A549 (cell line): ENCODE measurements around the gene YPEL4. TPM values are rescaled to one million over a fixed set of nuclear protein-coding genes. Genes with fewer than 3 reads are reported as not detected.

Experiments
- ATAC-seq, 2 experiments: fragments of 200-7000 bp in 1 of 2; fragments of >200 bp in 1 of 2; cut with Nextera tagmentation in 1 of 2; cut with Tn5 transposase in 1 of 2; 3 replicates each; pipeline versions ENCODE4 v1.8.0 to v1.9.1; 2018 to 2020; ENCODE audit warnings: mild to moderate bottlenecking in 1 of 2, moderate library complexity in 1 of 2
- CTCF ChIA-PET: fragments of 300-600 bp; sonication (Branson Sonifier 250); formaldehyde crosslinking; extraction: SDS; loops from one replicate; lab custom pipeline; 2021; ENCODE audit warnings: antibody characterized with exemption, inconsistent platforms; lab: Yijun Ruan, JAX
- POLR2A ChIA-PET: fragments of 350-600 bp; formaldehyde crosslinking; extraction: SDS; loops from one replicate; lab custom pipeline; 2021; ENCODE audit warnings: antibody characterized with exemption, inconsistent platforms; lab: Yijun Ruan, JAX
- DNase-seq, 2 experiments: peaks; one replicate each; pipeline versions ENCODE4 v3.0.0 to v3.0.0-alpha.2; 2011 to 2016; ENCODE audit warnings: low read depth in 1 of 2, low spot score in 1 of 2
- FAIRE-seq: peaks from 2 replicates; lab custom pipeline; 2011; peaks lifted over from hg19 to GRCh38; lab: Jason Lieb, UNC
- H3K27ac ChIP-seq, 2 experiments: fragments of >200 bp; sonication (Bioruptor Twin); formaldehyde crosslinking; 3 replicates each; pipeline ENCODE4 v1.5.1; 2016 to 2017
- H3K4me1 ChIP-seq: fragments of >200 bp; sonication (Bioruptor Twin); formaldehyde crosslinking; 3 replicates; pipeline ENCODE4 v1.6.1; 2016
- H3K4me2 ChIP-seq: fragments of >200 bp; sonication (Bioruptor Twin); formaldehyde crosslinking; 3 replicates; pipeline ENCODE4 v1.6.1; 2016
- H3K4me3 ChIP-seq: fragments of >200 bp; sonication (Bioruptor Twin); formaldehyde crosslinking; 3 replicates; pipeline ENCODE4 v1.5.1; 2016
- H3K9me3 ChIP-seq: fragments of >200 bp; sonication (Bioruptor Twin); formaldehyde crosslinking; 3 replicates; pipeline ENCODE4 v1.6.1; 2016
- CTCF ChIP-seq: fragments of >200 bp; sonication (Bioruptor Twin); formaldehyde crosslinking; IDR thresholded peaks from 3 replicates; pipeline ENCODE4 v1.5.1; 2016
- EHF ChIP-seq: fragments of 250-450 bp; sonication (Bioruptor Pico); IDR thresholded peaks from 2 replicates; pipeline ENCODE4 v1.5.0; 2020; ENCODE audit warnings: mild to moderate bottlenecking
- EHMT2 ChIP-seq: fragments of 200-600 bp; sonication (generic); IDR thresholded peaks from 2 replicates; pipeline ENCODE4 v1.6.1; 2016; ENCODE audit warnings: antibody characterized with exemption, low read depth, mild to moderate bottlenecking, moderate library complexity
- ELK1 ChIP-seq: fragments of 150-350 bp; IDR thresholded peaks from 2 replicates; pipeline ENCODE4 v1.6.1; 2014; ENCODE audit warnings: low read depth, mild to moderate bottlenecking, low read length
- FOSB ChIP-seq: fragments of 250-450 bp; sonication (Bioruptor Pico); IDR thresholded peaks from 2 replicates; pipeline ENCODE4 v1.5.0; 2020; ENCODE audit warnings: mild to moderate bottlenecking, moderate library complexity
- HDAC2 ChIP-seq: fragments of 200-600 bp; sonication (generic); IDR thresholded peaks from 2 replicates; pipeline ENCODE4 v1.6.1; 2016
- HEYL ChIP-seq: fragments of 250-450 bp; sonication (Bioruptor Pico); IDR thresholded peaks from 2 replicates; pipeline ENCODE4 v1.8.0; 2021; ENCODE audit warnings: mild to moderate bottlenecking, moderate library complexity
- HOXB13 ChIP-seq: fragments of 250-450 bp; sonication (Bioruptor Pico); IDR thresholded peaks from 2 replicates; pipeline ENCODE4 v1.5.0; 2020; ENCODE audit warnings: low read depth, mild to moderate bottlenecking, moderate library complexity
- JUN ChIP-seq, 2 experiments: fragments of >200 bp; sonication (Bioruptor Twin); formaldehyde crosslinking; IDR thresholded peaks; 2 replicates in 1 of 2; 3 replicates in 1 of 2; pipeline ENCODE4 v1.6.1; 2016 to 2017
- KDM1A ChIP-seq: fragments of 200-600 bp; sonication (generic); IDR thresholded peaks from 2 replicates; pipeline ENCODE4 v1.6.1; 2016; ENCODE audit warnings: low read depth, mild to moderate bottlenecking
- MAFK ChIP-seq: fragments of 450-650 bp; IDR thresholded peaks from 2 replicates; pipeline ENCODE4 v1.6.1; 2014; ENCODE audit not compliant: partially characterized antibody
- MYC ChIP-seq: IDR thresholded peaks from 2 replicates; pipeline ENCODE4 v1.6.1; 2012; ENCODE audit warnings: mild to moderate bottlenecking, inconsistent platforms, low read length, improper control_type of control experiment, borderline replicate concordance
- NR3C1 ChIP-seq: fragments of >200 bp; sonication (Bioruptor Twin); formaldehyde crosslinking; IDR thresholded peaks from 3 replicates; pipeline ENCODE4 v1.6.1; 2017
- POLR2A ChIP-seq: IDR thresholded peaks from 2 replicates; pipeline ENCODE4 v1.6.1; 2012; ENCODE audit warnings: mild to moderate bottlenecking, low read length
- RAD21 ChIP-seq, 2 experiments: fragments of >200 bp in 1 of 2; sonication (Bioruptor Twin) in 1 of 2; formaldehyde crosslinking in 1 of 2; IDR thresholded peaks in 1 of 2; conservative IDR thresholded peaks in 1 of 2; 2 replicates in 1 of 2; 3 replicates in 1 of 2; pipeline ENCODE4 v1.6.1; 2012 to 2018; ENCODE audit warnings: inconsistent platforms in 1 of 2
- RARB ChIP-seq: fragments of 250-450 bp; sonication (Bioruptor Pico); IDR thresholded peaks from 2 replicates; pipeline ENCODE4 v1.8.0; 2021; ENCODE audit warnings: mild to moderate bottlenecking, moderate library complexity
- REST ChIP-seq: fragments of 200-600 bp; sonication (generic); IDR thresholded peaks from 2 replicates; pipeline ENCODE4 v1.6.1; 2016; ENCODE audit warnings: antibody characterized with exemption, mild to moderate bottlenecking, moderate library complexity
- RNF2 ChIP-seq: fragments of 200-600 bp; sonication (generic); IDR thresholded peaks from 2 replicates; pipeline ENCODE4 v1.6.1; 2016; ENCODE audit warnings: low read depth, mild to moderate bottlenecking, antibody characterized with exemption, moderate library complexity, borderline replicate concordance
- SMC3 ChIP-seq: fragments of >200 bp; sonication (Bioruptor Twin); formaldehyde crosslinking; IDR thresholded peaks from 3 replicates; pipeline ENCODE4 v1.6.1; 2018; ENCODE audit warnings: inconsistent platforms
- SREBF2 ChIP-seq: fragments of 450-650 bp; IDR thresholded peaks from 2 replicates; pipeline ENCODE4 v1.6.1; 2014; ENCODE audit warnings: mild to moderate bottlenecking, moderate library complexity
- ZSCAN20 ChIP-seq: fragments of 250-450 bp; sonication (Bioruptor Pico); IDR thresholded peaks from 2 replicates; pipeline ENCODE4 v1.8.0; 2022; ENCODE audit warnings: mild to moderate bottlenecking, moderate library complexity
- WGBS: methylation state at CpG from one replicate; pipeline ENCODE4 v1.1.6; 2017; ENCODE audit errors: missing lambda C conversion rate; 5-methylcytosine and 5-hydroxymethylcytosine counted together
- polyA plus RNA-seq, 4 experiments: library from polyadenylated mRNA; depleted of rRNA in 3 of 4; stranded (reverse); fragments of >200 nt; fragmentation: RNase III in 1 of 4; extraction: RNeasy Plus Mini Kit Qiagen cat#74134 plus additional on column Dnase treatment in 1 of 4; gene quantifications; 2 replicates in 3 of 4; 3 replicates in 1 of 4; pipeline ENCODE4 v1.2.3, GENCODE V29; 2011 to 2017

YPEL4 gene
- polyA plus RNA-seq, 2 of the 4 experiments (the other 2 are of a cell fraction) = 0.04 to 0.06 TPM

GRCh38 chr11:57646194-57646798, 3.4 kb downstream of the YPEL4 start:
- WGBS = 86% methylated on average over 10 of the region's 10 CpGs
- H3K4me1 ChIP-seq = peaks cover 25% of the 10 kb centered on the region
- H3K27ac ChIP-seq = no peak overlapping the region
- no peak overlapping the region for H3K4me2 ChIP-seq
- ATAC-seq = no peak
- TF ChIP-seq RARB (CRISPR knock-in tag) (no peak), JUN (IDR thresholded peaks at IDR 0.05) (0 out of 5 replicates have a peak, but pooled peaks of 1 of the 2 experiments have one; percentile 10)
- TF ChIP-seq, all 56 proteins: peak for 1
- H3K4me3 ChIP-seq = no peak overlapping the region
- no peak for FAIRE-seq
- POLR2A ChIA-PET = interaction anchor here (0.9 to 1.1 kb wide), 2 partner anchors 79 to 116 kb away, joined by 3 read pairs; partner anchors contain the start of genes TIMM10 and UBE2L6
- H3K9me3 ChIP-seq = no peaks in the 10 kb centered on the region
- DNase-seq = no peak
- CTCF ChIA-PET = interaction anchor here (0.6 to 11.7 kb wide), 6 partner anchors 9 to 301 kb away, joined by 3 to 318 read pairs (median 7); partner anchors contain the start of gene UBE2L6

GRCh38 chr11:57645689-57646085, 4.0 kb downstream of the YPEL4 start:
- DNase-seq = no peak
- no peak overlapping the region for H3K27ac ChIP-seq
- POLR2A ChIA-PET = interaction anchor here (1.1 kb wide), 1 partner anchor 78 kb away, joined by 3 read pairs; the partner anchor contains the start of gene UBE2L6
- no peak overlapping the region for H3K4me3 ChIP-seq
- no peak for ATAC-seq
- no peak for TF ChIP-seq RNF2
- no peak for TF ChIP-seq NR3C1
- TF ChIP-seq HDAC2 = no peak
- no peak for TF ChIP-seq POLR2A
- no peak for TF ChIP-seq ELK1
- TF ChIP-seq SREBF2 = no peak
- H3K9me3 ChIP-seq = no peaks in the 10 kb centered on the region
- WGBS = 59% methylated on average over 5 of the region's 5 CpGs
- no peak for FAIRE-seq
- H3K4me2 ChIP-seq = no peak overlapping the region
- H3K4me1 ChIP-seq = peaks cover 29% of the 10 kb centered on the region
- CTCF ChIA-PET = interaction anchor here (0.6 to 11.7 kb wide), 14 partner anchors 8 to 300 kb away, joined by 4 to 318 read pairs (median 8); partner anchors contain the start of genes RTN4RL2 and UBE2L6

GRCh38 chr11:57644748-57645688, 4.7 kb downstream of the YPEL4 start:
- DNase-seq = peak; percentile 76 to 85
- FAIRE-seq = no peak
- ATAC-seq = peak; percentile 60 to 76; a peak in 5 of 6 replicates
- Histone ChIP-seq H3K4me2 (0 out of 3 replicates have a peak overlapping the region, but pooled peaks have one; percentile 12), H3K4me3 (no peak overlapping the region), H3K4me1 (peaks cover 32% of the 10 kb centered on the region), H3K27ac (no peak overlapping the region), H3K9me3 (no peaks in the 10 kb centered on the region)
- TF ChIP-seq CTCF = peak; percentile 88
- no peak for TF ChIP-seq MYC
- no peak for TF ChIP-seq EHF
- TF ChIP-seq SMC3 = peak; percentile 61
- TF ChIP-seq ZSCAN20 (CRISPR knock-in tag) = no peak
- no peak for TF ChIP-seq FOSB (CRISPR knock-in tag)
- no peak for TF ChIP-seq MAFK
- no peak for TF ChIP-seq EHMT2
- TF ChIP-seq KDM1A = no peak
- TF ChIP-seq HOXB13 (CRISPR knock-in tag) = no peak
- TF ChIP-seq HEYL (CRISPR knock-in tag) = no peak
- peak; percentile 74 to 76 for TF ChIP-seq RAD21 (conservative IDR thresholded peaks at IDR 0.05 in 1 of 2, IDR thresholded peaks at IDR 0.05 in 1 of 2)
- TF ChIP-seq REST = no peak
- POLR2A ChIA-PET = interaction anchor here (0.5 to 1.6 kb wide), 2 partner anchors 77 to 155 kb away, joined by 4 to 13 read pairs; partner anchors contain the start of gene UBE2L6
- CTCF ChIA-PET = interaction anchor here (0.6 to 11.7 kb wide), 46 partner anchors 8 to 327 kb away, joined by 3 to 318 read pairs (median 4); partner anchors contain the start of genes RTN4RL2, SLC43A1, TIMM10 and UBE2L6
- WGBS = 36% methylated on average over 17 of the region's 17 CpGs
